Measurements from ENCODE around the gene IMPDH1.
A peak's percentile ranks its signal among the peaks of the same experiment; 100 is the strongest.

IMPDH1 gene

GRCh38 chr7:128434413-128435326 lies 24.9 kb upstream of the IMPDH1 start:
- DNase-seq = no peak

DNA sequence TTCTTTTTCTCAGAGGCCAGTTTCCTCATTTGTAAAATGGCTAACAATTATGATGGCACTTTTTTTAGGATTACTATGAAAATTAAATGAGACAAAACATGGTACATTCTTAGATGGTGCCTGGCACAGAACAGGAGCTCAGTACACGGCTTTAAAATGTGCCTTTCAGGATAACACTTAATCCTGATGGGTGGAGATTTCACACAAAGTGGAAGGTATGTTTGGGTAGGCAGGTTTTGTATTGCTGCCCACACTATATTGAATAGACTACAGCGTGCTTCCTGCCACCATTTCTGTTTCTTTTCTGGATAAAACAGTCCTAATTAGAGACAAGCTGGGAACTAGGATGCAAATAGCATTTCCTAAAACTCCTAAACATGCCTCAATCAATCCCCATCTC lies 22.0 kb upstream of the IMPDH1 start:
- DNase-seq = no peak

GRCh38 chr7:128431221-128431620 lies 21.4 kb upstream of the IMPDH1 start:
- no peak for DNase-seq

DNA sequence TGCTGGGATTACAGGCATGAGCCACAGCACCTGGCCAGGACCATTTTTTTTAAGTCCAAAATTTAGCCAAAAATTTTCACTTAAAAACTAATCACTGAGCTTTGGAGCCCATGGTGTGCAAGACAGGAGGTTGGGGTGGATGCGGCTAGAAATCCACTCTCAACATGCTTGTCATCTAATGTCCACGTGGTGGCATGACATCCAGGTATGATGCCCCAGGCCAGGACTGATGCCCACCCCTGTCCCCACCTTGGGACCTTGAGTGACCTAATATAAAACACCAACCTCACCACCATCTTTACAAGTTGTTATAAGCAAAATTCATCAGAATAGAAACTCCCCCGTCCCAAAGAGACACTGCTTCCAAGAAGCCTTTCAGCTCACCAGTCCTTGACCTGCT lies 20.4 kb upstream of the IMPDH1 start:
- no peak for DNase-seq

DNA sequence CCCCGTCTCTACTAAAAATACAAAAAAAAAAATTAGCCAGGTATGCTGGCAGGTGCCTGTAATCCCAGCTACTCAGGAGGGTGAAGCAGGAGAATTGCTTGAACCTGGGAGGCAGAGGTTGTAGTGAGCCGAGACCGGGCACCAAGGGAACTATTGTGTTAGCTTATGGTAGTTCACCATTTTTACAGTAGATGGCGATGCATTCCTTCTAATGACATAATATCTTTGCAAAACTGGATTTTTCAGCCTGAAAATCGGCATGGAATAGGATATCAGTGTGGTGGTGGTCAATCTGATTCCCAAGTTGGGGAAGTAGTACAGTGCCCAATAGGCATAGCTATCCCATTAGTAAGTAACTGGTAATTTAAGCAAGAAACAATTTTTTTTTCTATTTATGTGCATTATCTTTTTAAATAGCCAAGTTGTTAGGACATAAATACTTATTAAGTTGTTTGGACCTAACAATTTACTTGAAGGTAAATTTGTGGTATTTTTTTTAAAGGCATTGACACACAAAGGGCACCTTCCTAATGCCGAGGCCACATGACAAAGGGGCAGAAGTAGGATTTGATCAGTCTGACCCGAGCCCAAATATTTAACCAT lies 17.6 kb upstream of the IMPDH1 start:
- peak; percentile 74 for DNase-seq

DNA sequence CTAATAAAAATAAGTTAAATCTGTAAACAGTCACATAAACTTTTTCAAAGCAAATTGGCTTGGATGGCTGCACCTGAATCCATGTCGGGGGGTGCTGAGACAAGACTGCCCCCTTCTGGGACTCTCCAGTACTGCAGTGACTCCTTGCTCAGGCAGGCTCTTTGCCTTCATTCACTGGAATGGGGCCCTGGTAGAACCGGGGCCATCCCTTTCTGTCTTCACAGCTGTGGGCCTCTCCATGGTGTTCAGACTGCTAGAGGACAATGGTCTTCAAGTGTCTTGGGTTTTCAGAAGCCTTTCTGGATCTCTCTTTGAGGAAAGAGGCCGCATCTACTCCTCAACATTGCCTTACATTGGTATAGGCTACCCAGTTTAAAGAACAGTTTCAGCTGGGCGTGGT lies 16.1 kb upstream of the IMPDH1 start:
- peak; percentile 77 for DNase-seq

GRCh38 chr7:128424686-128425275 lies 15.0 kb upstream of the IMPDH1 start:
- no peak for DNase-seq

- no peak for DNase-seq
Observed at GRCh38 chr7:128422842-128423241, 13.1 kb upstream of the IMPDH1 start.

- DNase-seq = no peak
Observed at GRCh38 chr7:128422037-128422436, 12.3 kb upstream of the IMPDH1 start.

DNA sequence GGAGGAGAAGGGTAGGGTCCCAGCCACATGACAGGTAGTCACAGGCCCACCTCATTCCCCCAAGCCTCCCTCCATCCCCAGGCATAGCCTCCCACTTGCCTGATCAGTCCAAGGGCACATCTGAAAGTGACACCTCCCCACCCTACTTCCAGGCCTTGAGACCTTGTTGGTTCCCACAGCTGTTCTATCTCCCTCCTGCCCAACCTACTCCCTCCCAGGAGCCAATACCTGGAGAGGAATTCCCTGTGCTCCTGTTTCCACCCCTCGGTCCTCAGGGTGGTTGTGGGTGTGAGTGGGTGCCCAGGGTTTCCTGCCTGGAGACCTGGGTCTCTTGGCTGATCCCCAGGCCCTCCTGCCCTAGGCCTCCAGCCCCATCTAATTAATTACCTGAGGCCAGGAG lies 11.6 kb upstream of the IMPDH1 start:
- no peak for DNase-seq

- no peak for DNase-seq
Observed at GRCh38 chr7:128420773-128421172, 11.0 kb upstream of the IMPDH1 start.

GRCh38 chr7:128419257-128419656 lies 9.5 kb upstream of the IMPDH1 start:
- no peak for DNase-seq

- no peak for DNase-seq
Observed at GRCh38 chr7:128417071-128417470, 7.3 kb upstream of the IMPDH1 start.

GRCh38 chr7:128415217-128415785 lies 5.5 kb upstream of the IMPDH1 start:
- DNase-seq = no peak

DNA sequence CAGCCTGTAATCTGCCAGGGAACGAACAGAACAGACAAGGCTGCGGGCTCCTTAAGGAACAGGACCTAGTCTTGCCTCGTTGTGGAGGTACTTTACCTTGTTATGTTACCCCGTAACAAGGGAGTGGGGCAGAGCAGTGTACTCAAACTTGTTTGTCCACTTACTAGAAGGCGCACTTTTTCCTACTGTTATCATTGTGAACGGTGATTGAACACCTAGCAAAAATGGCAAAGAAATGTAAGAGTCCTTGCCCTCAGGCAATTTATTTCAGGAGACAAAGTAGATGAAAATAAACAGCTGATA lies 620 bp upstream of the IMPDH1 start:
- DNase-seq = no peak

DNA sequence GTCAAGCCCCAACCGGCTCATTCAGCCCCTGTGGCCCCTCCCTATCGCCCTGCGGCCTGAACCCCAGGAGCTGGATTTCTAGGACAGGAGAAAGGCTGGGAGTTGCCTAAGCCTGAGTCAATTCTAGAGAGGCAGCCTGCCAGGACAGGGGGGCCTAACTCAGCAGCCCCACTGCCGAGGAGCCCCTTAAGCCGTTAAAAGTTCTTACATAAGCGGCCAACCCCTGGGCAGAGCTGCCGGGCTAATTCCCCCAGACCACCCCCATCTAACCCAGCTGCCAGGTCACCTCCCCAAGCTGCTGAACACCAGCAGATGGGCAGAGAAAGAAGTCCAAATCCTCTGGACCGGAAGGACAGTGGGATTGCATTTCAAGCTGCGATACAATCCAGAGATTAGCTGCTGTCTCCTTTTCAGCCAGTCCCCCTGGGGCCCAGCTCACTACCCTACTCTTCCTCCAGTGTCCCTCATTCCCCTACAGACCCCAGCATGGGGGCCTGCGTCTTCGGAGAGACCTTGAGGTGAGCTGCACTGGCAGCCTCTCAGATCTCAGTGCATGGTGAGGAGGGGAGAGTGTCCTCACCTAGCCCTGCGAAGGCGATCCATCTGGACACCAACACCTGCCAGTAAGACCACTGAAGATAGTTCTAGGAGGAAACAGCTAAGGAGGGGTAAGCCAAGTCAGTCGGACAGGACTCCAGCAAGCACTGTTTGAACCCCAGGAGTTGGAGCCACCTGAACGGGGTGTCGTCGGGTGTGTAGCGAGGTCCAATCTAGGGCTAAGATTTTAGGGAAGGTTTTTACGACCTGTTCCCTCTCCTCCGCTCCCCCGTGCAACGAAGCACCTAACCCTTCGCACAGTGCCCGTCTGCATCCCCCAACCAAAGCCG lies 830 bp downstream of the IMPDH1 start:
- DNase-seq = no peak

GRCh38 chr7:128407751-128408708 lies 1.8 kb downstream of the IMPDH1 start:
- DNase-seq = no peak

DNA sequence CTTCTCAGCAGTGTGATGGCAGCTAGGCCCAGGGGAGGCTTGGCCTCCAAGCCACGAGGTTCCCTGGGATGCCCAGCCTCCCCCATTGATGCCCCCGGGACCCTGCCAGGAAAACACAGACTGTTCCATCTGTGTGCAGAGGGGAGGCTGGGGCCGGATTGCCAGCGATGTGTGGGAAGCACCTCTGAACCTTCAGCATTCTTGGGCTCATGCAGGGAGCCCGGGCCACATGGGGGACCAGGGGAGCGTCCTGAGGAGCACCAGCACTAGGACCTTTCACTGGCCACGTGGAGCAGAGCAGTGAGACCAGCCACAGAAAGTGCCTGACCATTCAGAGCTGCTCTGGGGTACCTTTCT lies 2.6 kb downstream of the IMPDH1 start:
- DNase-seq = no peak

DNA sequence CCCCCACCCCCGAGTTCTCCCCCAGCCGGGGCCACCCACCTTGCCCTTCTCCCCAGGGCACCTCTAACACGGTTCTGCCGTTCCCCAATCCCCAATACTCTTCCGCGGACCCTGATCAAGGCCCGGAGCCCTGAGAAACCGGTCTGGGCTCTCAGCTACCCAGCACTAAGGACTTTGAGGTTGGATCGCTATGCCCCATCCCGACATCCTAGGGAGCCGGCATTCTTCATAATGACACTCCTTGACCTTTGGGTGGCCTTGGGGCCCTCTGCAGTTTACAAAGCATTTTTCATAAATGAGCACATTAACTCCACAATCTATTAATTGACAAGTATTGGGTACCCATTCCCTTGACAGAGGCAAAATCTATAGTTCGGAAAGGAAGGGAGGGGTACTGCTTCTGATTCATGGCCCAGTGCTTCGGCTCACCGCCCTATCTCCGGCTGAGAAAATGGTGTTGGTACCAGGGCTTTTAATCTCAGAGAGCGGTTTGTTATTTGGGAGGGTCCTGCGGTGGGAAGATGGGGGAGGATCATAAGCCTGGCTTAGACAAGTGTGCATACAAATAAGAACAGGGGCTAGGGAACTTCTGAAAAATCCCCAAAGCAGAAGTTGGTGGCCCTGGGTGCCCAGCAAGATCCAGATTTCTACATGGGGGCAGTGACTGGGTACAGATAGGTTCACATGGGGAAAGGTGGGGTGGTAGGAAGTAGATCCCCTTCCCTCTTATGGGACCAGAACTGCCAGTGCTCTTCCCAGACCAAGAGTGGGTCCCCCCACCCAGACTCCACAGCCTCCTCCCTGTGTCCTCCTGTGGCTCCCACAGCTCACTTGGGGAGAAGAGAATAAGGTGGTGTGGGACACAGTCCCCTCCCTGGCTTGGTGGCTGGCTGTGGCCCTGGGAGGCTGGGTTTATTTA lies 3.2 kb downstream of the IMPDH1 start:
- DNase-seq = peak; percentile 40

DNA sequence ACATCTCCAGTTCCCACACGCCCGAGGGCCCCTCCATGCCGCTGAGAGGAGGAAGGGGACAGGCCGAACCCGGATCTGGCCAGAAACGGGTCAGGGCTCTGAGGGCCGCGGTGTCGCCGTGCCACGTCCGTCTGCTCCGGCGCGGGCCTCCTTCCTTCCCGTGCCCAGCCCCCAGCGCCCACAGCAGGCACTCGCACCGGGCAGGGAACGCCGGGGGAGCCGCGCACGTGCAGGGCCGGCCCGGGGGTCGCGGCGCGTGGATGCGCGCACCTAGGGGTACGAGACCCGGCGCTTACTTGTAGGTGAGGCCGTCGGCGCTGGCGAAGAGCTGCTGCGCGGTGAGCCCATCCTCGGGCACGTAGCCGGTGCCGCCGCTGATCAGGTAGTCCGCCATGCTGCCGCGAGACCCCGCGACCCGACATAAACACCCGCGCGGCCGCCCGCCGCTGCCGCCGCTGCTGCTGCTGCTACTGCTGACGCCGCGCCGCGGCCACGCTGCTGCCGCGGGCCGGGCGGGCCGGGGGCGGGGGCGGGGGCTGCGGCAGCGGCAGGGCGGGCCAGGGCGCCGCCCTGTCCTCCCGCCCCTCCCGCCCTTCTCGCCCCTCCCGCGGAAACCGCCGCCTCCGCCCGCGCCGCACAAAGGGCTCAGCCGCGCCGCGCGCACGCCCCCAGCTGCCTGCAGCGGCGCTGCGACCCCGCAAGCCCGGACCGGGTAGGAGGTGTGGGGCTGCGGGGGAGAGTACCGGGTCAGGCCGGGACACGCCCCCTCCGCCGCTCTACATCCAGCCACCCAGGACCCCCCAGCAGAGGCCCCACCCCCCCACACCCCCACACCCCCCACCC lies 4.1 kb downstream of the IMPDH1 start:
- peak; percentile 27 for DNase-seq

All from OCI-M1 (cell line).